ENCODE results near the gene RAB7A. TPM values are rescaled to one million over a fixed set of nuclear protein-coding genes. Genes with fewer than 3 reads are reported as not detected.
A peak's percentile ranks its signal among the peaks of the same experiment; 100 is the strongest.

RAB7A gene
- total and polyA plus RNA-seq, 2 donors (not counting 1 experiment from before 2014, with no cell fraction given): 62.7 to 138 TPM

- Mint-ChIP-seq H3K27me3 (no peaks in the 10 kb centered on the region), H3K4me3 (no peak overlapping the region), H3K27ac (no peak overlapping the region), H3K4me1 (peaks cover 90% of the 10 kb centered on the region), H3K9me3 (ENCODE audit: insufficient read depth) (no peaks in the 10 kb centered on the region)
- peaks cover 0 to 7% (median 0%) of the 10 kb centered on the region in 3 donors for H3K9me3 ChIP-seq (ENCODE audit: control extremely low read depth in 1 of 3, control insufficient read depth in 2 of 3, insufficient read depth in 1 of 3, low read length in 2 of 3)
- peaks cover 0 to 1% of the 10 kb centered on the region in 2 experiments for H3K36me3 ChIP-seq (replicated peaks in 1 of 2; ENCODE audit: control extremely low read depth in 1 of 2, control insufficient read depth in 1 of 2, extremely low read depth in 1 of 2, insufficient read depth in 2 of 2, low read length in 1 of 2)
- no peak overlapping the region for H3K9ac ChIP-seq (ENCODE audit: low read length)
- DNase-seq (no peak), ATAC-seq (ENCODE audit: low read depth) (no peak)
- intact Hi-C loops (cut with micrococcal nuclease): no loop called here
- peaks cover 56 to 61% of the 10 kb centered on the region in 2 donors for H3K4me1 ChIP-seq (ENCODE audit: control insufficient read depth in 2 of 2, insufficient read depth in 2 of 2, low read length in 2 of 2)
- H2AFZ ChIP-seq (ENCODE audit: insufficient read depth, low read depth, low read length, poor library complexity, severe bottlenecking): no peak overlapping the region
- no peaks in the 10 kb centered on the region for H3K27me3 ChIP-seq (replicated peaks in 1 of 4; ENCODE audit: control extremely low read depth in 1 of 4, control insufficient read depth in 3 of 4, insufficient read depth in 4 of 4, low read length in 3 of 4)
- peaks cover 94% of the 10 kb centered on the region for H3K79me2 ChIP-seq (ENCODE audit: control insufficient read depth, insufficient read depth, low read length)
- WGBS (ENCODE audit: insufficient coverage): no CpG with 5 or more reads among the region's 3 CpGs
- CTCF ChIA-PET: interaction anchor here (0.7 to 1.4 kb wide), 3 partner anchors 10 to 14 kb away, joined by 3 to 6 read pairs (median 4); no protein-coding TSS in a partner anchor
- POLR2A ChIA-PET: no interaction called here
- H3K4me2 ChIP-seq (replicated peaks; ENCODE audit: low read depth, low read length, poor library complexity, severe bottlenecking): no peak overlapping the region
- peaks cover 77% of the 10 kb centered on the region for H4K20me1 ChIP-seq (ENCODE audit: control insufficient read depth, insufficient read depth, low read length, poor library complexity, severe bottlenecking)
- TF ChIP-seq EZH2 (IDR thresholded peaks at IDR 0.05; ENCODE audit: borderline replicate concordance, insufficient read depth, low read depth, low read length, poor library complexity, severe bottlenecking): no peak
- no peak for TF ChIP-seq CTCF (IDR thresholded peaks at IDR 0.05)
- no peak overlapping the region for H3K4me3 ChIP-seq (ENCODE audit: control extremely low read depth in 1 of 5, extremely low read depth in 1 of 5, insufficient read depth in 1 of 5, low read depth in 2 of 5, low read length in 4 of 5)
- no peak overlapping the region for H3K27ac ChIP-seq (ENCODE audit: low read length in 2 of 2)
Measured at GRCh38 chr3:128784843-128785242, 58.9 kb downstream of the RAB7A start.

GRCh38 chr3:128786434-128787020 lies 60.5 kb downstream of the RAB7A start:
- peaks cover 94% of the 10 kb centered on the region for H3K79me2 ChIP-seq (ENCODE audit: control insufficient read depth, insufficient read depth, low read length)
- no peak for TF ChIP-seq EZH2 (IDR thresholded peaks at IDR 0.05; ENCODE audit: borderline replicate concordance, insufficient read depth, low read depth, low read length, poor library complexity, severe bottlenecking)
- no peak for TF ChIP-seq CTCF (IDR thresholded peaks at IDR 0.05)
- Mint-ChIP-seq H3K4me1 (peaks cover 88% of the 10 kb centered on the region), H3K27ac (no peak overlapping the region), H3K9me3 (ENCODE audit: insufficient read depth) (no peaks in the 10 kb centered on the region), H3K27me3 (no peaks in the 10 kb centered on the region), H3K4me3 (no peak overlapping the region)
- peaks cover 0 to 7% (median 0%) of the 10 kb centered on the region in 3 donors for H3K9me3 ChIP-seq (ENCODE audit: control extremely low read depth in 1 of 3, control insufficient read depth in 2 of 3, insufficient read depth in 1 of 3, low read length in 2 of 3)
- POLR2A ChIA-PET: no interaction called here
- peak overlapping the region in 1 of 2 donors; percentile 60 for H3K27ac ChIP-seq (ENCODE audit: low read length in 2 of 2)
- H2AFZ ChIP-seq (ENCODE audit: insufficient read depth, low read depth, low read length, poor library complexity, severe bottlenecking): no peak overlapping the region
- peaks cover 55 to 57% of the 10 kb centered on the region in 2 donors for H3K4me1 ChIP-seq (ENCODE audit: control insufficient read depth in 2 of 2, insufficient read depth in 2 of 2, low read length in 2 of 2)
- ATAC-seq (ENCODE audit: low read depth): no peak
- no peaks in the 10 kb centered on the region for H3K27me3 ChIP-seq (replicated peaks in 1 of 4; ENCODE audit: control extremely low read depth in 1 of 4, control insufficient read depth in 3 of 4, insufficient read depth in 4 of 4, low read length in 3 of 4)
- CTCF ChIA-PET: interaction anchor here (1.3 to 2.4 kb wide), 3 partner anchors 8 to 106 kb away, joined by 5 to 9 read pairs (median 6); no protein-coding TSS in a partner anchor
- 100% methylated on average over 1 of the region's 3 CpGs for WGBS (ENCODE audit: insufficient coverage)
- intact Hi-C loops (cut with micrococcal nuclease): loop anchor here (2.0 kb wide), 1 partner anchor 60 kb away; the partner anchor contains the start of gene RAB7A
- no peak overlapping the region for H3K4me2 ChIP-seq (replicated peaks; ENCODE audit: low read depth, low read length, poor library complexity, severe bottlenecking)
- H3K4me3 ChIP-seq (ENCODE audit: control extremely low read depth in 1 of 5, extremely low read depth in 1 of 5, insufficient read depth in 1 of 5, low read depth in 2 of 5, low read length in 4 of 5): no peak overlapping the region
- H3K36me3 ChIP-seq (replicated peaks in 1 of 2; ENCODE audit: control extremely low read depth in 1 of 2, control insufficient read depth in 1 of 2, extremely low read depth in 1 of 2, insufficient read depth in 2 of 2, low read length in 1 of 2): peaks cover 0 to 1% of the 10 kb centered on the region in 2 experiments
- no peak for DNase-seq
- H3K9ac ChIP-seq (ENCODE audit: low read length): no peak overlapping the region
- peaks cover 61% of the 10 kb centered on the region for H4K20me1 ChIP-seq (ENCODE audit: control insufficient read depth, insufficient read depth, low read length, poor library complexity, severe bottlenecking)

Measured in B cell (primary cell).